ENCODE results near the gene SP7. TPM values are rescaled to one million over a fixed set of nuclear protein-coding genes. Genes with fewer than 3 reads are reported as not detected.

SP7 gene
- total RNA-seq, 1 experiment from 2014 or later, result not detected

- Mint-ChIP-seq H3K36me3 (ENCODE audit: insufficient read depth in 1 of 3, low read depth in 3 of 3) (peaks cover 28 to 65% (median 57%) of the 10 kb centered on the region in 3 experiments; a peak in 6 of 7 replicates), H3K4me1 (no peaks in the 10 kb centered on the region), H3K27me3 (ENCODE audit: low read depth) (no peaks in the 10 kb centered on the region; the same call in 1 of the 2 replicates), H3K9me3 (no peaks in the 10 kb centered on the region), H3K4me3 (no peak overlapping the region), H3K27ac (peak overlapping the region in 1 of 3 experiments; percentile 3; a peak in 2 of 7 replicates)
- Histone ChIP-seq H3K27me3 (ENCODE audit: insufficient read depth, low read length) (no peaks in the 10 kb centered on the region), H4K20me1 (ENCODE audit: control insufficient read depth, insufficient read depth, insufficient read length) (no peaks in the 10 kb centered on the region), H3T11ph (ENCODE audit: low read length) (no peak overlapping the region), H3K27ac (ENCODE audit: insufficient read length, low read depth, low read length) (no peak overlapping the region), H3K4me1 (ENCODE audit: insufficient read depth, low read length) (no peaks in the 10 kb centered on the region), H2BK12ac (ENCODE audit: insufficient read length, low read depth, low read length) (no peak overlapping the region), H4K5ac (ENCODE audit: insufficient read length, low read depth, low read length) (no peak overlapping the region), H3K23me2 (ENCODE audit: insufficient read length, low read depth, low read length, poor library complexity, severe bottlenecking) (no peaks in the 10 kb centered on the region), H2BK5ac (ENCODE audit: insufficient read length, low read length) (no peak overlapping the region), H2BK20ac (ENCODE audit: low read depth, low read length, poor library complexity, severe bottlenecking) (no peak overlapping the region), H2AK5ac (ENCODE audit: insufficient read length, low read length) (no peak overlapping the region), H3K79me1 (ENCODE audit: insufficient read depth, low read depth, low read length, poor library complexity, severe bottlenecking) (no peaks in the 10 kb centered on the region), H3K9ac (ENCODE audit: extremely low read depth, insufficient read length, low read length) (no peak overlapping the region), H3K79me2 (ENCODE audit: insufficient read depth, low read length) (no peaks in the 10 kb centered on the region), H4K8ac (replicated peaks; ENCODE audit: insufficient read length, low read depth, low read length) (no peak overlapping the region), H3K4me2 (ENCODE audit: insufficient read depth, insufficient read length, low read length) (no peak overlapping the region), H3K18ac (ENCODE audit: insufficient read length, low read depth, low read length) (no peak overlapping the region), H3K9me3 (ENCODE audit: control insufficient read depth, low read depth, low read length) (no peaks in the 10 kb centered on the region), H4K91ac (ENCODE audit: insufficient read length, low read depth, low read length) (no peak overlapping the region), H2AFZ (ENCODE audit: low read length) (no peak overlapping the region), H3K23ac (ENCODE audit: insufficient read length, low read depth, low read length) (no peak overlapping the region), H2BK120ac (ENCODE audit: low read depth, low read length, poor library complexity, severe bottlenecking) (no peak overlapping the region), H3K4ac (ENCODE audit: low read depth, low read length) (no peak overlapping the region), H3K14ac (ENCODE audit: insufficient read depth, low read length) (no peak overlapping the region), H3K56ac (ENCODE audit: insufficient read length, low read depth, low read length) (no peak overlapping the region), H2BK15ac (ENCODE audit: low read depth, low read length) (no peak overlapping the region)
- DNase-seq, result no peak
- TF ChIP-seq, protein P1, sequence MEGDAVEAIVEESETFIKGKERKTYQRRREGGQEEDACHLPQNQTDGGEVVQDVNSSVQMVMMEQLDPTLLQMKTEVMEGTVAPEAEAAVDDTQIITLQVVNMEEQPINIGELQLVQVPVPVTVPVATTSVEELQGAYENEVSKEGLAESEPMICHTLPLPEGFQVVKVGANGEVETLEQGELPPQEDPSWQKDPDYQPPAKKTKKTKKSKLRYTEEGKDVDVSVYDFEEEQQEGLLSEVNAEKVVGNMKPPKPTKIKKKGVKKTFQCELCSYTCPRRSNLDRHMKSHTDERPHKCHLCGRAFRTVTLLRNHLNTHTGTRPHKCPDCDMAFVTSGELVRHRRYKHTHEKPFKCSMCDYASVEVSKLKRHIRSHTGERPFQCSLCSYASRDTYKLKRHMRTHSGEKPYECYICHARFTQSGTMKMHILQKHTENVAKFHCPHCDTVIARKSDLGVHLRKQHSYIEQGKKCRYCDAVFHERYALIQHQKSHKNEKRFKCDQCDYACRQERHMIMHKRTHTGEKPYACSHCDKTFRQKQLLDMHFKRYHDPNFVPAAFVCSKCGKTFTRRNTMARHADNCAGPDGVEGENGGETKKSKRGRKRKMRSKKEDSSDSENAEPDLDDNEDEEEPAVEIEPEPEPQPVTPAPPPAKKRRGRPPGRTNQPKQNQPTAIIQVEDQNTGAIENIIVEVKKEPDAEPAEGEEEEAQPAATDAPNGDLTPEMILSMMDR (conservative IDR thresholded peaks at IDR 0.05), result no peak
- no CpG with 5 or more reads among the region's 4 CpGs for WGBS (ENCODE audit: extremely low coverage, insufficient read length, low lambda C conversion rate)
Observed at GRCh38 chr12:53308276-53308675, 27.9 kb downstream of the SP7 start.
